GM10248 (cell line): ENCODE data around the gene CHML.

Experiments
- CTCF ChIA-PET: fragments of 300-600 bp; sonication (Branson Sonifier 250); formaldehyde crosslinking; extraction: SDS; loops from one replicate; lab custom pipeline; 2021; ENCODE audit warnings: antibody characterized with exemption; lab: Yijun Ruan, JAX
- POLR2A ChIA-PET: fragments of 350-650 bp; sonication (Branson Sonifier 250); formaldehyde crosslinking; extraction: SDS; loops from one replicate; lab custom pipeline; 2020; ENCODE audit warnings: antibody characterized with exemption; lab: Yijun Ruan, JAX
- DNase-seq: peaks from one replicate; pipeline ENCODE4 v3.0.0; 2012; ENCODE audit errors: extremely low spot score
- CTCF ChIP-seq: IDR thresholded peaks from 2 replicates; pipeline ENCODE4 v1.5.1; 2012; ENCODE audit warnings: mild to moderate bottlenecking, low read depth; ENCODE audit errors: extremely low read depth, missing control alignments, control extremely low read depth

CHML gene

GRCh38 chr1:241637604-241638003, 2.6 kb downstream of the CHML start:
- no peak for TF ChIP-seq CTCF
- ChIA-PET POLR2A (no interaction called here), CTCF (interaction anchor here (0.7 to 2.0 kb wide), 4 partner anchors 10 to 27 kb away, joined by 3 to 6 read pairs (median 6); no protein-coding TSS in a partner anchor)
- DNase-seq = no peak

- ChIA-PET POLR2A (no interaction called here), CTCF (interaction anchor here (0.7 to 2.0 kb wide), 5 partner anchors 11 to 361 kb away, joined by 3 to 6 read pairs (median 5); partner anchors contain the start of gene MAP1LC3C)
- no peak for TF ChIP-seq CTCF
- no peak for DNase-seq
These were observed 3.1 kb downstream of the CHML start for GRCh38 chr1:241637046-241637590.

- TF ChIP-seq CTCF = no peak
- no peak for DNase-seq
- POLR2A ChIA-PET = no interaction called here
- CTCF ChIA-PET = interaction anchor here (0.8 to 2.0 kb wide), 6 partner anchors 10 to 362 kb away, joined by 3 to 6 read pairs (median 4); partner anchors contain the start of gene MAP1LC3C
These were observed 3.9 kb downstream of the CHML start for GRCh38 chr1:241636291-241636690.

- CTCF ChIA-PET = interaction anchor here (0.8 to 2.0 kb wide), 5 partner anchors 25 to 363 kb away, joined by 3 to 6 read pairs (median 4); partner anchors contain the start of gene MAP1LC3C
- DNase-seq = no peak
- POLR2A ChIA-PET = no interaction called here
- TF ChIP-seq CTCF = no peak
These were observed 4.5 kb downstream of the CHML start for GRCh38 chr1:241635556-241636152.

- TF ChIP-seq CTCF = no peak
- ChIA-PET POLR2A (no interaction called here), CTCF (interaction anchor here (2.2 to 2.8 kb wide), 2 partner anchors 8 to 21 kb away, joined by 7 to 19 read pairs; no protein-coding TSS in a partner anchor)
- DNase-seq = no peak
These were observed 7.2 kb downstream of the CHML start for GRCh38 chr1:241632987-241633386.

GRCh38 chr1:241631674-241632073, 8.5 kb downstream of the CHML start:
- no peak for DNase-seq
- ChIA-PET POLR2A (no interaction called here), CTCF (interaction anchor here (2.2 to 2.8 kb wide), 2 partner anchors 10 to 19 kb away, joined by 7 to 19 read pairs; no protein-coding TSS in a partner anchor)
- no peak for TF ChIP-seq CTCF
